CD4-positive, alpha-beta T cell treated with Interleukin-12 subunit alpha and Interleukin-12 subunit beta, for 1 hour (primary cell): ENCODE measurements around the gene RBM12.

Experiments used
- DNase-seq: peaks from one replicate; pipeline ENCODE4 v3.0.0-alpha.2; 2020

RBM12 gene

DNA sequence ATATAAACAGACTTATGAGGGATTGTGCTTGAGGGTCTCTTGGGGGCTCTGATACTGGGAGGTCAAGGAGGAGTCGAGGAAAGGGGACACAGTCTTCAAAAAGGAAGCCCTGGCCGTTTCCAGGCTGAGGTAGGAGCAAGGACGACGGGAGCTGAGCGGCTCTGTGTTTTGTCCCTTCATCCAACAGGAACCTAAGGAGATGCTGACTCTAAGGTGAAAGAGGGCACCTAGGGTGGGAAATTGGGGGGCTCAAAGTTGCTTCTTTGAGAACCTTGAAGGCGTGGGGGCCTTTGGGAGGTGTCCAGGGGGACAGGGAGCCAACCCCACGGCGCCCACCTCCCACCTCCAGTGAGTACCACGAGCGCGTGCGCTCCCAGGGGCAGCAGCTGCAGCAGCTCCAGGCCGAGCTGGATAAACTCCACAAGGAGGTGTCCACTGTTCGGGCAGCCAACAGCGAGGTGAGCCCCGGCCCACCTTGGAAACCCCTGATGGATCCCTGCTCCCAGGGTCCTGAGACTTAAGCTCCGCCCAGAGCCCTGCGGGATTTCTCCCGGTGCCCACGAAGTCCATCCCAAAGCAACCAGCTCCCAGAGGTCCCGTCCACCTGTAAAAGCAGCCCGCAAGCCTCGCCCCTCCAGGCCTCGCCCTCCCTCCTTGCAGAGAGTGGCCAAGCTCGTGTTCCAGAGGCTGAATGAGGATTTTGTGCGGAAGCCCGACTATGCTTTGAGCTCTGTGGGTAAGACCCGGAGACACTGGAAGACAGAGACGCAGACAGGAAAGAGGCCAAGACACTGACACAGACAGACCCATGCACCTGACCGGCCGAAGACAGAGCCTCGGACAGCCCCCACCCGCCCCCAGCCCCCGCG lies 46.2 kb downstream of the RBM12 start:
- peak; percentile 24 for DNase-seq

DNA sequence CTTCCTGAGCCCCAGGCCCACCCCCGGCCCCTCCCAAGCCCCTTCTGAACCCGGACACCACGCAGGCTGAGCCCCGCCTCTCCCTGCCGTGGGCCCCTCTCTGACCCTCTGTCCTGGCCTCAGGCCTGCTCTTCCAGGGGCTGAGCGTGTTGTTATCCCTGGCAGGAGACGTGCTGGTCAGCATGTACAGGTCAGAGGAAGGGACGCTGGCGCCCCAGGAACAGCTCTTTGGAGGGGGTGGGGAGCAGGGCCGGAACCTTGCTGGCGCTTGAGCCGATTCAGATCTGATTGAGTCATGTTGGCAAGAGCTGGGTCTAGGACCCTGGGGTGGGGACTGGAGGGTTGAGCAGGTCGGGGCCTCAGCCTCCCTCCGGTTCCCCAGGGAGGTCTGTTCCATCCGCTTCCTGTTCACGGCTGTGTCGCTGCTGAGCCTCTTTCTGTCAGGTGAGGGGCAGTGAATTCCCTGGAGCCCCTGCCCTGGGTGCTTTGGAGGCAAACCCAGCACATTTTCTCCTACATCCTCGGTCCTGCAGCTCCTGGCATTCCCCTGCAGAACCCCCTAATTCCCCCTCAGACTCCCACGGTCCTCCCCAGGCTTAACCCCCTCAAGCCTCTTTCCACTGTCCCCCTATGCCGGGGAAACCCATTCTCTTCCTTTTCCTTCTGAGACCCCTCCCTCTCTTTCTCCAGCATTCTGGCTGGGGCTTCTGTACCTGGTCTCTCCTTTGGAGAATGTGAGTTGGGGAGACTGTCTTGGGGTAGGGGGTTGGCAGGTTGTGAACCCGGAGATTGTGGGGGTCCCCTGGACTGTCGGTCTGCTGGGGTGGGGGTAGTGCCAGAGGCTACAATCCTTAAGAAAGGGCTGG lies 47.1 kb downstream of the RBM12 start:
- DNase-seq = peak; percentile 33

DNA sequence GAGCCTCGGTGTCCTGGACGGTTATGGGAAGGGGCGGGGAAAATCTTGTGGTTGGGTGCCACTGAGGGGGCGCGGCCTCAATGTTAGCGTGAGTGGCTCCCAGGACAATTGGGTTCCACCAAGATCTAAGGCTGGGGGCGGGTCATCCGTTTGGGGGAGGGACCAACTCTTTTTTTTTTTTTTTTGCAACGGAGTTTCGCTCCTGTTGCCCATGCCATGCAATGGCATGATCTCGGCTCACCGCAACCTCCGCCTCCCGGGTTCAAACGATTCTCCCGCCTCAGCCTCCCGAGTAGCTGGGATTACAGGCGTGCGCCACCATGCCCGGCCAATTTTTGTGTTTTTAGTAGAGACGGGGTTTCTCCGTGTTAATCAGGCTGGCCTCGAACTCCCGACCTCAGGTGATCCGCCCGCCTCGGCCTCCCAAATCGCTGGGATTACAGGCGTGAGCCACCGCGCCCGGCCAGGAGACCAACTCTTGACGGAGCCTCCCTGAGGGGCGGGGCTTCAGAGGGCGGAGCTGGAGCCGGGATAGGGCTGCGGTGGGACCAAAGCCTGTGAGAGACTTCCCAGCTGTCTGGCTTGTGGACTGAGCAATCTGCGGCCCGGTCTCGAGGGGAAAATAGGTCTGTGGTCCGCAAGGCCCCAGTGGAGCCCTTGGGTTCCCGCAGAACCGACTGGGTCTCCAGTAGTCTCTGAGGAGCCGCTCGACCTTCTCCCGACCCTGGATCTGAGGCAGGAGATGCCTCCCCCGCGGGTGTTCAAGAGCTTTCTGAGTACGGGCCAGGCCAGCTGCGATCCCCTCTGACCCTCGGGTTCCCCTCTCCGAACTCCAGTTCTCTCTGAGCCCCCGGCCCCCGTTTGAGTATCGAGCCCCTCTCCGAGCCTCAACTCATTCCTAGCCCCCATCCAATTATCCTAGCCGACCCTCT lies 48.0 kb downstream of the RBM12 start:
- peak; percentile 57 for DNase-seq

- DNase-seq = peak; percentile 100
Measured at GRCh38 chr20:35615667-35616464, 48.8 kb downstream of the RBM12 start, which contains the start of gene SPAG4. TSS of gene SPAG4 (plus strand) at chr20:35615829. CDS start at chr20:35616004, 175 bp downstream.

DNA sequence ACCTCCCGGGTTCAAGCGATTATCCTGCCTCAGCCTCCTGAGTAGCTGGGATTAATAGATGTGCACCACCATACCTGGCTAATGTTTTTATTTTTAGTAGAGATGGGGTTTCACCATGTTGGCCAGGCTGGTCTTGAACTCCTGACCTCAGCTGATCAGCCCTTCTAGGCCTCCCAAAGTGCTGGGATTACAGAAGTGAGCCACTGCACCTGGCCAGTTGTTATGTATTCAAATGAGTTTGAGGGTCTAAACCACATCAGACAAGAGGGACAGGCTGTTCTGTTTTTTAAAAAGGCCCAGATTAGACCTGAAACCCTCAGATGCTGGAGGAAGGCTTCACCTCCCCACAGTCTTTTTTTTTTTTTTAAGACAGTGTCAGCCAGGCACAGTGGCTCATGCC lies 53.2 kb downstream of the RBM12 start:
- DNase-seq = no peak

DNA sequence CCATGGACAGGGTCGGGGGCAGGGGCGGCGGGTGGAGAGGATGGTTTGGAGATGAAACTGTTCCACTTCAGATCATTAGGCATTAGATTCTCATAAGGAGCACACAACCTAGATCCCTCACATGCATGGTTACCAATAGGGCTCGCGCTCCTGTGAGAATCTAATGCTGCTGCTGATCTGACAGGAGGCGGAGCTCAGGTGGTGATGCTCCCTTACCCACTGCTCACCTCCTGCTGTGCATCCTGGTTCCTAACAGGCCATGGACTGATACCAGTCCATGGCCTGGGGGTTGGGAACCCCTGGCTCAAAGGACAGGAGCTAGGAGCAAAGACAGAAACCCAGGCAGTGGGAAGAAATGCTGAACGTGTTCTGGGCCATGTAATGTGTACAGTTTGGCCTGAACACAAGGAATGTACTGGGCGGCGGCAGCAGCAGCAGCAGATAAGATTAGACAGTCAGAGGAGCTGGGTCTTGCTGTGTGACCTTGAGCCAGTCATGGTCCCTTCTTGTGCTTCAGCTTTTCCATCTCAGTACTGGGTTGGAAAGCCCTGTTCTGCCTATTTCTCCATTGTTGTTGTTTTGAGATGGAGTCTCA lies 53.8 kb downstream of the RBM12 start:
- DNase-seq = no peak

DNA sequence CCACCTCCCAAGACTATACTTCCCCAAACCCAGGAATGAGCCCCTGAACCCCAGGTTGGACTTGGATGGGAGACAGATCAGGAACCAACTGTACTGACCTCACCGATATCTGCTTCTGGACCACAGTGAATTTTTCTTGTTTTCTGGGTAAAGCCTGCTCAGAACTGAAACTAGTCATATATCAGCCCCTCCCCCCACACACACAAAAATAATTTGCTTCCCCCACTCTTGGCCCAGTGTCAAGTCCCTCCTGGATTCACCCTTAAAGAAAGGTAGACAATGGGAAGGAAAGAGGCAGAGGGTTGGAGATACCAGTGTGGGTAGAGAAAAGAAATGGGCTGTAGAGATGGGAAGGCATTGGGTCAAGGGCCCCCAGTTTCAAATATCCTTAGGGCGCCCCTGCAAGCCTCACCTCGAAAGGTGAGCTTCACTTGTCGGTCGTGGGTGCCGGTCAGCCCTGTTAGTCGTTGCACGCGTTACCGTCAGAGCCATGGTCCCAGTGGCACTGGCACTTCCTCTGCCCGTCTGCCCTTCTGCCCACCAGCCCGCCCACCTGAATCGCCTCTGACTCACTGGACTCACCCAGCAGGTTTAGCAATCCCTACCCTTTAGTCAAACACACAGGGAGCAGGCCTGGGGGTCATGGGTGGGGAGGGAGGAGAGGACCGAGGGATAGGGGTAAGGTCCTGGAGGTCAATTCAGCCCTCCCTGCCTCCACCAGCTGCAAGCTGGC lies 57.5 kb downstream of the RBM12 start:
- DNase-seq = no peak

- no peak for DNase-seq
Measured at GRCh38 chr20:35606127-35606526, 58.6 kb downstream of the RBM12 start.

DNA sequence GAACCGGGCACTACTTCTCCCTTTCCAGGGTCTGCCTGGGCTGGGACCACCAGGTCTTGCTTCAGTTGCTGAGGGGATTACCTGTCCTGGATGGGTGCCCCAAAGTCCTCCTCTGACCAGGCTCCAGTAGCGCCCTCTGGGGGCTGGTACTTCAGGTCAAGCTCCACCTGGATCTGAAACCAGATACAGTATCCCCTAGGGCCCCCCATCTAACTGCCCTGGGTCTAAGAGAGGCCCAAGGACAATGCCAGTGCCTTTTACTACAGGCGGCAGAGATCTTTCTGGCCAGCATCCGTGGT lies 60.3 kb downstream of the RBM12 start:
- DNase-seq = peak; percentile 25

GRCh38 chr20:35603695-35604448 lies 60.8 kb downstream of the RBM12 start:
- no peak for DNase-seq

DNA sequence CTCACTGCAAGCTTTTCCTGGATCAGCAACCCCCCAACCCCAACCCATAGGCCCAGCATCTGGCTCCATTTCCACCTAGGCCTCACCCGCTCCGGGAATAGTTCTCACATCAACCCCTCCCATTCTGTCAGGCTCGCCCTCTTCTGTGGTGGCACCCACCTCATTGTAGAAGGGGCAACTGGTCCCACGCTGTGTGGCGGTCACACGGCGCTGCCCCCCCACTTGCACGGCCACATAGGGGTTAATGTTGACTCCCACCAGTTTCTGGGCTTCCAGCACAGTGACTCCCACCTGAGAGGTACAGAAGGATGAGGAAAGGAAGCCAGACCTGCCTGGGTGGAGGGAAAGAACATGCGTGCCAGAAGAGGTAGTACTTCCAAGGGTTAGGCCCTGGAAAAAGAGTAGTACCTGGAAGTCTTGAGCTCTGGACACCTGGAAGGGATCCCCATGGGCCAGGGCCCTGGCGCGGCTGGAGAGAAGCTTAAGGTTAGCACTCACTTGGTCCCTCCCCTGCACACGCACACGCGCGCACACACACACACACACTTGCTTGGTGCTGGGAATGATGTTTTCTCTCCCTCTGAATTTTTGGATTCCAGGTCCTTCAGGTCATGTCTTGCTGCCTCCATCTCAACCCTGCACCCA lies 61.7 kb downstream of the RBM12 start:
- no peak for DNase-seq

DNA sequence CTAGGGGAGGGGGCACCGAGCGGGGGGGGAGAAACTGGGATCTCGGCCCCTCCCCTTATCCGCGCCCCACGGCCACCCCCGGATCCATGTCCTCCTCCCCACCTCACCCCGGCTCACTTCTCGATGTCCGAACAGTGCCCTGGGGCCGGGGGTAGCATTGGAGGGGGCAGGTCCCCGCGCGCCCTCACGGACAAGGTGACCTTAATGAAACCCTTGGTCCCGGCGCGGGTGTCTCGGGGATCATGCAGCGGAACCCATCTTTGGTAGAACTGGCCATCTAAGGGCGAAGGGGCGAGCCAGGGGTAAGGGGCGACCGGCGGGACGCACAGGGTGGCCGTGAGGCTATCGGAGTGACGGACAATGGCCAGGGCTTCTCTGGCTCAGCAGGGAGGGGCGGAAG lies 62.7 kb downstream of the RBM12 start:
- DNase-seq = no peak

GRCh38 chr20:35600993-35601973 lies 63.4 kb downstream of the RBM12 start:
- DNase-seq = peak; percentile 84

DNA sequence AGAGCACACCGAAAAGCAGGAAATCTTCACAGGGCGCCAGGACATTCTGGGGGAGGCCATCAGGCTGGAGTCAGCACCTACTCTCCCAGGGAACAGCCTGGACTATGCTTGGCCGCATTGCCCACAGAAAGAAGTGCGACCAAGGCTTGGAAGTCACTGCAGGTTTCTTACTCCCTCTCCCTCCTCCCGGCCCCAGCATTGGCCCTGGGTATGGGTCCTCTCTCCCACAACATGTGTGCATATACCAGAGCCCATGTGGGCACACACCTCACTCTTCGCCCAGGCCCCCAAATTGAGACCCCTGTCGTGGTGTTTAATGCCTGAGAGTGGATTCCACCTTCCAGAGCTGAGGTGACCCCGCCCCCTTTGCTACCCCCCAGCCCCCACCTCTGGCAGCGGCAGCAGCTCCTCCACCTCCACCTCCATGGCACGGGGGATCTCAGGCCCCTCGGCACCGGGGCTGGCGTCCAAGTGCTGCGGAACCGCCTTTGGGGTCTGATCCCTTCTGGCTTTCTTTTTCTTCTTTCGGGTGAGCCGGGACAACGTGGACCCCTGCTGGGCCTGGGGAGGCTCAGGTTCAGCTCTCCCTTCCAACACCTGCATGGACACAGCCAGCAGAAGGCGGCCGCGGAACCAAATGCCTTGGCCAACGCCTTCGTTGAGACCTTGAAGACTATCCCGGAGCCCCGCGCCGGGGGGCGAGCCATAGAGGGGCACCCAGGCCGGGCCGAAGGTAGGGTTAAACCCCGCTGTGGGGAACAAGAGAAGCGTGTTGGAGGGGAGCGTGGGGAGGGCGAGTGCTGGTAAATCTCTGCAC lies 64.3 kb downstream of the RBM12 start:
- no peak for DNase-seq

DNA sequence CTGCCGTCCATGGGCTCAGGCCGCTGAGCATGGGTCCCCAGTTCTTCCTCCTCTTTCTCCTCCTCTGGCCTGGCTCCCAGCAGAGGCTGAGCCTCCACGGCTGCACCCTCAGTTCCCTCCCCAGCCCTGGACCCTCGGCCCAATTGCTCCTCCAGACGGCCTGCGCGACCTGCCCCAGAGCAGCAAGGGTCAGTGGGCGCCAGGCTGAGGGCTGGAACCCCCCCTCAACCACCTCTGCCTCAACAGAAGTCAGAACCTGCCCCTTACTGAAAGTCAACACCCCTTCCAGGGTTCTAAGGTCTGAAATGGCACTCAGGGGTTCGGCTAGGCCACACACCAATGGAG lies 65.0 kb downstream of the RBM12 start:
- no peak for DNase-seq
